ENCODE results near the gene BCAS3.

Gene BCAS3

GRCh38 chr17:61364463-61364846 lies 686.8 kb downstream of the BCAS3 start:
- H3K27me3 ChIP-seq = no peaks in the 10 kb centered on the region
- H3K4me3 ChIP-seq (ENCODE audit: low read depth, low read length) = no peak overlapping the region
- peaks cover 21% of the 10 kb centered on the region for H3K4me1 ChIP-seq
- no peak for TF ChIP-seq CTCF (IDR thresholded peaks at IDR 0.05; ENCODE audit: low read depth, low read length)
- H3K36me3 ChIP-seq = no peaks in the 10 kb centered on the region
- DNase-seq = no peak
- H3K9me3 ChIP-seq = no peaks in the 10 kb centered on the region

GRCh38 chr17:61366076-61366714 lies 688.5 kb downstream of the BCAS3 start:
- Histone ChIP-seq H3K4me1 (peaks cover 14% of the 10 kb centered on the region), H3K4me3 (ENCODE audit: low read depth, low read length) (no peak overlapping the region), H3K27me3 (no peaks in the 10 kb centered on the region), H3K9me3 (no peaks in the 10 kb centered on the region), H3K36me3 (no peaks in the 10 kb centered on the region)
- no peak for TF ChIP-seq CTCF (IDR thresholded peaks at IDR 0.05; ENCODE audit: low read depth, low read length)
- no peak for DNase-seq

GRCh38 chr17:61366715-61367413 lies 689.2 kb downstream of the BCAS3 start:
- peaks cover 14% of the 10 kb centered on the region for H3K4me1 ChIP-seq
- TF ChIP-seq CTCF (IDR thresholded peaks at IDR 0.05; ENCODE audit: low read depth, low read length) = no peak
- H3K36me3 ChIP-seq = no peaks in the 10 kb centered on the region
- peak overlapping the region; percentile 32 for H3K4me3 ChIP-seq (ENCODE audit: low read depth, low read length)
- peak; percentile 49 for DNase-seq
- no peaks in the 10 kb centered on the region for H3K9me3 ChIP-seq
- H3K27me3 ChIP-seq = no peaks in the 10 kb centered on the region

- Histone ChIP-seq H3K4me1 (peaks cover 14% of the 10 kb centered on the region), H3K27me3 (no peaks in the 10 kb centered on the region), H3K9me3 (no peaks in the 10 kb centered on the region), H3K36me3 (no peaks in the 10 kb centered on the region), H3K4me3 (ENCODE audit: low read depth, low read length) (no peak overlapping the region)
- TF ChIP-seq CTCF (IDR thresholded peaks at IDR 0.05; ENCODE audit: low read depth, low read length) = no peak
- DNase-seq = no peak
Measured at GRCh38 chr17:61368049-61368831, 690.6 kb downstream of the BCAS3 start.

- H3K27me3 ChIP-seq = no peaks in the 10 kb centered on the region
- no peak for TF ChIP-seq CTCF (IDR thresholded peaks at IDR 0.05; ENCODE audit: low read depth, low read length)
- DNase-seq = no peak
Measured at GRCh38 chr17:61368832-61369450, 691.3 kb downstream of the BCAS3 start.

More at GRCh38 chr17:61368832-61369450, 691.3 kb downstream of the BCAS3 start:
- H3K9me3 ChIP-seq = no peaks in the 10 kb centered on the region
- no peak overlapping the region for H3K4me3 ChIP-seq (ENCODE audit: low read depth, low read length)
- H3K4me1 ChIP-seq = peaks cover 14% of the 10 kb centered on the region
- no peaks in the 10 kb centered on the region for H3K36me3 ChIP-seq
